NCI-H2227 (cell line): Measurements from ENCODE around the gene OTUD1.
A peak's percentile ranks its signal among the peaks of the same experiment; 100 is the strongest.

ENCODE experiments used
- DNase-seq: peaks from one replicate; lab custom pipeline; 2025; ENCODE audit not compliant: unreplicated experiment; lab: John Stamatoyannopoulos, UW

The OTUD1 gene

GRCh38 chr10:23421397-23421796 lies 17.5 kb upstream of the OTUD1 start:
- no peak for DNase-seq

- DNase-seq: no peak
Observed at GRCh38 chr10:23422003-23422411, 16.9 kb upstream of the OTUD1 start.

- DNase-seq: no peak
Observed at GRCh38 chr10:23432166-23432565, 6.7 kb upstream of the OTUD1 start.

GRCh38 chr10:23432639-23433038 lies 6.2 kb upstream of the OTUD1 start:
- DNase-seq: no peak

GRCh38 chr10:23433701-23434100 lies 5.2 kb upstream of the OTUD1 start:
- DNase-seq: no peak

GRCh38 chr10:23435378-23435777 lies 3.5 kb upstream of the OTUD1 start:
- no peak for DNase-seq

- no peak for DNase-seq
Observed at GRCh38 chr10:23436983-23437382, 1.9 kb upstream of the OTUD1 start.

GRCh38 chr10:23437963-23438546 lies 820 bp upstream of the OTUD1 start:
- no peak for DNase-seq

- DNase-seq: peak; percentile 14
Observed at GRCh38 chr10:23439452-23439960, 631 bp downstream of the OTUD1 start.

GRCh38 chr10:23439961-23440889 lies 1.4 kb downstream of the OTUD1 start:
- peak; percentile 18 for DNase-seq

- no peak for DNase-seq
Observed at GRCh38 chr10:23441251-23441650, 2.4 kb downstream of the OTUD1 start.

- DNase-seq: no peak
Observed at GRCh38 chr10:23442936-23443335, 4.1 kb downstream of the OTUD1 start.

GRCh38 chr10:23445591-23445990 lies 6.7 kb downstream of the OTUD1 start:
- DNase-seq: no peak

GRCh38 chr10:23448323-23448722 lies 9.4 kb downstream of the OTUD1 start:
- no peak for DNase-seq

GRCh38 chr10:23448802-23449570 lies 10.1 kb downstream of the OTUD1 start:
- no peak for DNase-seq

GRCh38 chr10:23452033-23452655 lies 13.3 kb downstream of the OTUD1 start:
- DNase-seq: no peak

- no peak for DNase-seq
Observed at GRCh38 chr10:23453465-23453864, 14.6 kb downstream of the OTUD1 start.

GRCh38 chr10:23457632-23458417 lies 18.9 kb downstream of the OTUD1 start:
- DNase-seq: no peak

- DNase-seq: no peak
Observed at GRCh38 chr10:23459308-23459939, 20.5 kb downstream of the OTUD1 start.

- DNase-seq: no peak
Observed at GRCh38 chr10:23461557-23461956, 22.7 kb downstream of the OTUD1 start.
